ENCODE measurements around the gene ZCWPW2.

DNA sequence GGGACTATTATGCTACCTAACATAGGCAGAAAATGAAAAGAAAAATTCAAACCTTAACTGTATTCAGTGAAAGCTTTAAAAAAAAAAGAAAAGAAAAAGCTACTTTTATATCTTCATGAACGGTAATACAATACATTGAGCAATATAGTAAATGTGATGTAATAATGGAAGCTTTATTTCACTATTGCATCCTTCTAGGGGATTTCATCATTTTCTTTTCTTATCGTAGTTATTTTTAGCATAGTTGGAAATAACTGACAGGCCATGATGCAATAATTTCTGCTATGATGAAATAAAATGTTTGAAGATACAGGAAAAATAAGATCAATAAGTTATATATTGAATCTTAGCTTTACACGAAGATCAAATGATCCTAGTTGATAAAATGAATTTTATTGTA, 40.3 kb upstream of the ZCWPW2 start:
- TF ChIP-seq CTCF (IDR thresholded peaks at IDR 0.05) (no peak), POLR2A (IDR thresholded peaks at IDR 0.05) (no peak), EP300 (IDR thresholded peaks at IDR 0.05) (no peak)
